Upper lobe of right lung (tissue), 1 donor: ENCODE results near the gene TSPAN4. TPM values are rescaled to one million over a fixed set of nuclear protein-coding genes. Genes with fewer than 3 reads are reported as not detected.

Experiments
- ATAC-seq: fragments of 200-7000 bp; cut with Tn5 transposase; one replicate; pipeline ENCODE4 v1.9.1; 2020; ENCODE audit warnings: mild to moderate bottlenecking, moderate library complexity
- DNase-seq: peaks from one replicate; pipeline ENCODE4 v3.0.0-alpha.2; 2020
- H3K27ac ChIP-seq: fragments of 200-600 bp; one replicate; pipeline ENCODE4 v1.8.0; 2022
- H3K27me3 ChIP-seq: fragments of 200-600 bp; one replicate; pipeline ENCODE4 v1.8.0; 2022; ENCODE audit warnings: mild to moderate bottlenecking
- H3K36me3 ChIP-seq: fragments of 200-600 bp; one replicate; pipeline ENCODE4 v1.8.0; 2022
- H3K4me1 ChIP-seq: fragments of 200-600 bp; one replicate; pipeline ENCODE4 v1.8.0; 2022
- H3K4me3 ChIP-seq: fragments of 200-600 bp; one replicate; pipeline ENCODE4 v1.8.0; 2022; ENCODE audit warnings: mild to moderate bottlenecking
- H3K9me3 ChIP-seq: fragments of 200-600 bp; one replicate; pipeline ENCODE4 v1.8.0; 2022
- CTCF ChIP-seq: fragments of 200-600 bp; IDR thresholded peaks from one replicate; pipeline ENCODE4 v1.8.0; 2022; ENCODE audit warnings: antibody characterized with exemption
- intact Hi-C: fragments of 100-400 bp; cut with DNase I; formaldehyde crosslinking; loops from one replicate; pipeline ENCODE4 v1.11.0; 2022
- total RNA-seq: library from RNA; stranded (reverse); fragmentation: NEBNext Ultra II Directional; extraction: Animal tissue kit (Norgen Biotek cat#: 25700); gene quantifications from one replicate; pipeline ENCODE4 v1.2.1, GENCODE V29; 2021
- donor health status: DM: no; HTN: yes; CAD: no; lungs with severe emphysema.

The TSPAN4 gene
- total RNA-seq, 1 donor from 2014 or later, result 167 TPM

DNA sequence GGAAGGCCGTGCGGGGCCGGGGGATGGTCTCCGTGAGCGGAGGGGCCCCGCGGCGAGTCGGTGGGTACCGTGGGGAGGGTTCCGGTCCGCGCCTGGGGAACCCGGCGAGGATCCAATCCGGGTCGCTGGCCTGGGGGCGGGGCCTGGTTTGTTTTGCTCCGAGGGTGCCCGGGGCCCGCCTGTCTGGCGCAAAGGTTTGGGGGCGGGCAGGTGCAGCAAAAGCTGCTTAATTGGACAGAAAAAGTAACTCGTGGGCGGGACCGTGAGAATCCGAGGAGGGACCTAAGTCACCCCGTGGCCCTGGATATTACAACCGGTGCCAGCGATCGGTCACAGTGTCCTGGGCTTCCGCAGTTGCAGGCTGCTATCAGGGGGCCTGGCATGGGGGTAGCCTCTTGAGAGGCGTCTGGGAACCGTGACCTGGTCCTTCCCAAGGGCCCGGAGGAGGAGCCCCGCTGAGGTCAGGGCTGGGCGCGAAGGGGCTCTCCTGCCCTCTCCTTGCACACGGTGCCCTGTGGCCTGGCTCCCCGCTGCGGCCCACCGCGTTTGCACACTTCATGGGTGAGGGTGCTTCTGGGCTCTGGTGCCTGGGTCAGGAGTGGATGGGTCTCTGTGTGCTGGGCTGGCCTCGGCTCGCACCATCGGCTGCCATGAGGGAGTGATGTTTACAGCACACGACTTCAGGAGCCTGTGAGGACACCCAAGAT lies 22.6 kb upstream of the TSPAN4 start:
- DNase-seq (peak; percentile 97), ATAC-seq (peak; percentile 73)
- no peaks in the 10 kb centered on the region for H3K27me3 ChIP-seq
- no peak for TF ChIP-seq CTCF
- peaks cover 29% of the 10 kb centered on the region for H3K36me3 ChIP-seq
- peaks cover 23% of the 10 kb centered on the region for H3K4me1 ChIP-seq
- H3K9me3 ChIP-seq, result no peaks in the 10 kb centered on the region
- peak overlapping the region; percentile 91 for H3K4me3 ChIP-seq
- H3K27ac ChIP-seq, result peak overlapping the region; percentile 95
- intact Hi-C loops, result no loop called here

- intact Hi-C loops, result no loop called here
- H3K4me1 ChIP-seq, result peaks cover 28% of the 10 kb centered on the region
These were observed 21.8 kb upstream of the TSPAN4 start for GRCh38 chr11:820655-821511.

DNA sequence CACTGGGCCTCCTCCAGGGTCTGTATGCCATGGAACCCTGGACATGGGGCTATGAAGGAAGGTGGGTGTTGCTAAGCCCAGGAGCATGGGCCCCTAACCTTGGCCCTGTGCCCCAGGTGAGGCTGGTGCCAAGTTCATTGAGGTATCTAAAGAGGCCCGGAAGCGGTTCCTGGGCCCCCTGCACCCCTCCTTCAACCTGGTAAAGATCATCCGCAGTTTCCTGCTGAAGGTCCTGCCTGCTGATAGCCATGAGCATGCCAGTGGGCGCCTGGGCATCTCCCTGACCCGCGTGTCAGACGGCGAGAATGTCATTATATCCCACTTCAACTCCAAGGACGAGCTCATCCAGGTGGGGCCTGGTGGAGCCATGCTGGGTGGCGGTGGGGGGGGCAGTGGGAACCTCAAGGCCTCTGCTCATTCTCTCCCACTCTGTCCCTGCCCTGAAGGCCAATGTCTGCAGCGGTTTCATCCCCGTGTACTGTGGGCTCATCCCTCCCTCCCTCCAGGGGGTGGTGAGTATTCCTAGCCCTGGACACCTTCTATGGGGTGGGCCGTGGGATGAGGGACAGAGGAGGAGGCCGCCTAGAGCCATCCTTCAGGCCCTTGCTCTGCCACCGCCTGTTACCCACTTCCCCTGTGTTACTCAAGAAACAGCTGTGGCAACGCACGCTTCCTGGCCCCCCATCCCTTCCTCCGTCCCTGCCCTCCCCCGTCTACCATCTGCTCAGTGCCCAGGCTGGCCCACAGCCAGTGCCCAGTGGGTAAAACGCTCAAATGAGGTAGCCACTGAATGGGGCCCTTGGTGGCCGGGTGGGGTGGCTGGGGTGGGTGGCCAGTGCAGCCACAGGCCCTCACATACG lies 20.9 kb upstream of the TSPAN4 start:
- no peaks in the 10 kb centered on the region for H3K27me3 ChIP-seq
- intact Hi-C loops, result no loop called here
- no peak for TF ChIP-seq CTCF
- ATAC-seq (peak; percentile 6), DNase-seq (peak; percentile 83)
- H3K9me3 ChIP-seq, result no peaks in the 10 kb centered on the region
- peaks cover 37% of the 10 kb centered on the region for H3K4me1 ChIP-seq
- peaks cover 34% of the 10 kb centered on the region for H3K36me3 ChIP-seq
- H3K4me3 ChIP-seq, result peak overlapping the region; percentile 91
- H3K27ac ChIP-seq, result peak overlapping the region; percentile 58

More at GRCh38 chr11:820655-821511, 21.8 kb upstream of the TSPAN4 start:
- ATAC-seq (peak; percentile 58), DNase-seq (peak; percentile 90)
- Histone ChIP-seq H3K27me3 (no peaks in the 10 kb centered on the region), H3K27ac (peak overlapping the region; percentile 95), H3K9me3 (no peaks in the 10 kb centered on the region), H3K36me3 (peaks cover 34% of the 10 kb centered on the region), H3K4me3 (peak overlapping the region; percentile 91)
- no peak for TF ChIP-seq CTCF

DNA sequence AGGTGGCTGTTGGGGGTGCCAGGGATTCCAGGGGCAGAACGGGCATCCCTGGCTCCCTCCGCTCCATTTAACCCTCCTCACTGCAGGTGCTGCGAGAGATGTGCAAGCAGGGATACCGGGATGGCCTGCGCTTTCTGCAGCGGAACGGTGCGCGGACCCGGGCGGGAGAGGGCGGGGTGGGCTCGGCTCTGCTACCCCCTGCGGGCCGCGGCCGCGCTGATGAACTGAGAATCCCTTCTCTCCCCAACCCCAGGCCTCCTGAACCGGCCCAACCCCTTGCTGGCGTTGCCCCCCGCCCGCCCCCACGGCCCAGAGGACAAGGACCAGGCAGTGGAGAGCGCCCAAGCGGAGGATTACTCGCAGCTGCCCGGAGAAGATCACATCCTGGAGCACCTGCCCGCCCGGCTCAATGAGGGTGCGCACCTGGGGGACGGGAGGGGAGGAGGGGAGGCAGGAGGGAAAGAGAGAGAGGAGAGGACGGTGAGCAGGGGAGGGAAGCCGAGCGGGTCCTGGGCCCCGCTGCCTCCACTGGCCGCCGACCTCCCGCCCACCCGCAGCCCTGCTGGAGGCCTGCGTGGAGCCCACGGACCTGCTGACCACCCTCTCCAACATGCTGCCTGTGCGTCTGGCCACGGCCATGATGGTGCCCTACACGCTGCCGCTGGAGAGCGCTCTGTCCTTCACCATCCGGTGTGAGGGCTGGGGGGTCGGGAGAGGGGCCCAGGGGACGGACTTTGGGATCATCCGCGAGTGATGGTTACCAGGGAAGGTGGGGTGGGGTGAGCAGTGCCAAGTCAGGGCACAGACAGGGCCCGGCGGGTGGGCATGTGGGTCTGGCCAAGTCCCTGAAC lies 19.0 kb upstream of the TSPAN4 start:
- no peak for ATAC-seq
- H3K9me3 ChIP-seq, result no peaks in the 10 kb centered on the region
- TF ChIP-seq CTCF, result no peak
- no peaks in the 10 kb centered on the region for H3K27me3 ChIP-seq
- H3K4me3 ChIP-seq, result no peak overlapping the region
- peaks cover 34% of the 10 kb centered on the region for H3K36me3 ChIP-seq
- peaks cover 52% of the 10 kb centered on the region for H3K4me1 ChIP-seq
- H3K27ac ChIP-seq, result no peak overlapping the region
- intact Hi-C loops, result no loop called here
- no peak for DNase-seq
